Uterus (tissue), 4 donors: ENCODE data around the gene ADARB2. TPM values are rescaled to one million over a fixed set of nuclear protein-coding genes. Genes with fewer than 3 reads are reported as not detected.

ENCODE experiments used
- DNase-seq, 2 donors: peaks; one replicate each; pipeline ENCODE4 v3.0.0-alpha.2; 2019 to 2020
- H3K27ac ChIP-seq, 2 donors: fragments of 200-600 bp; sonication (generic); 1 replicate in 1 of 2; 2 replicates in 1 of 2; pipeline ENCODE4 v1.5.1; 2016 to 2018
- H3K27me3 ChIP-seq, 2 donors: fragments of 200-600 bp; sonication (generic); one replicate each; pipeline ENCODE4 v1.5.1; 2018 to 2019; ENCODE audit warnings: control low read depth in 1 of 2
- H3K36me3 ChIP-seq, 2 donors: fragments of 200-600 bp; sonication (generic); one replicate each; pipeline ENCODE4 v1.5.1; 2019; ENCODE audit warnings: control low read depth in 1 of 2
- H3K4me1 ChIP-seq, 2 donors: fragments of 200-600 bp; sonication (generic); one replicate each; pipeline ENCODE4 v1.5.1; 2018 to 2019; ENCODE audit warnings: control low read depth in 1 of 2
- H3K4me3 ChIP-seq, 2 donors: fragments of 200-600 bp; sonication (generic); 1 replicate in 1 of 2; 2 replicates in 1 of 2; pipeline ENCODE4 v1.5.1; 2018 to 2019; ENCODE audit warnings: mild to moderate bottlenecking in 1 of 2
- H3K9me3 ChIP-seq, 2 donors: fragments of 200-600 bp; sonication (generic); one replicate each; pipeline ENCODE4 v1.5.1; 2019; ENCODE audit warnings: control low read depth in 1 of 2
- CTCF ChIP-seq, 4 experiments: fragments of 200-600 bp in 2 of 4; fragments of 450-650 bp in 2 of 4; sonication (generic) in 2 of 4; IDR thresholded peaks; one replicate each; pipeline ENCODE4 v1.5.1; 2016 to 2019; ENCODE audit warnings: antibody characterized with exemption in 4 of 4, mild to moderate bottlenecking in 2 of 4, moderate library complexity in 1 of 4
- POLR2A ChIP-seq, 2 donors: fragments of 450-650 bp; IDR thresholded peaks; one replicate each; pipeline ENCODE4 v1.6.1; 2016; ENCODE audit warnings: antibody characterized with exemption in 2 of 2, mild to moderate bottlenecking in 1 of 2, moderate library complexity in 1 of 2
- intact Hi-C: fragments of 100-400 bp; cut with DNase I; formaldehyde crosslinking; loops from one replicate; pipeline ENCODE4 v1.15.1; 2023; ENCODE audit warnings: low total_unique reads
- total RNA-seq, 4 donors: library from RNA; depleted of rRNA in 3 of 4; stranded (reverse); fragments of >200 nt in 3 of 4; gene quantifications; one replicate each; pipeline versions ENCODE4 v1.1.0 to v1.2.4, GENCODE V29; 2014 to 2023
- donor health status: DM: yes; HTN: yes; CAD: no.

ADARB2 gene
- total RNA-seq, 4 donors from 2014 or later: 0.76 to 2.6 (median 2.0) TPM; not detected in 1

GRCh38 chr10:1515121-1515779, 222.1 kb downstream of the ADARB2 start:
- TF ChIP-seq CTCF (IDR thresholded peaks at IDR 0.05) (no peak), POLR2A (IDR thresholded peaks at IDR 0.05) (no peak)
- H3K9me3 ChIP-seq: no peaks in the 10 kb centered on the region
- H3K36me3 ChIP-seq: no peaks in the 10 kb centered on the region
- no peak for DNase-seq
- no peak overlapping the region for H3K27ac ChIP-seq
- no peaks in the 10 kb centered on the region for H3K27me3 ChIP-seq
- H3K4me1 ChIP-seq: no peaks in the 10 kb centered on the region
- no peak overlapping the region for H3K4me3 ChIP-seq
- intact Hi-C loops: no loop called here

GRCh38 chr10:1514681-1515080, 222.6 kb downstream of the ADARB2 start:
- no peak overlapping the region for H3K4me3 ChIP-seq
- no peak for DNase-seq
- H3K27ac ChIP-seq: no peak overlapping the region
- H3K4me1 ChIP-seq: no peaks in the 10 kb centered on the region
- no peaks in the 10 kb centered on the region for H3K36me3 ChIP-seq
- H3K27me3 ChIP-seq: no peaks in the 10 kb centered on the region
- intact Hi-C loops: no loop called here
- TF ChIP-seq POLR2A (IDR thresholded peaks at IDR 0.05): no peak
- no peak for TF ChIP-seq CTCF (IDR thresholded peaks at IDR 0.05)
- no peaks in the 10 kb centered on the region for H3K9me3 ChIP-seq

GRCh38 chr10:1513221-1513620, 224.1 kb downstream of the ADARB2 start:
- Histone ChIP-seq H3K27me3 (no peaks in the 10 kb centered on the region), H3K4me3 (no peak overlapping the region), H3K27ac (no peak overlapping the region), H3K36me3 (no peaks in the 10 kb centered on the region), H3K4me1 (no peaks in the 10 kb centered on the region), H3K9me3 (no peaks in the 10 kb centered on the region)
- intact Hi-C loops: no loop called here
- DNase-seq: no peak
- TF ChIP-seq CTCF (IDR thresholded peaks at IDR 0.05): no peak
- TF ChIP-seq POLR2A (IDR thresholded peaks at IDR 0.05): no peak

- intact Hi-C loops: no loop called here
- no peak for DNase-seq
- Histone ChIP-seq H3K36me3 (no peaks in the 10 kb centered on the region), H3K27ac (no peak overlapping the region), H3K4me3 (no peak overlapping the region), H3K4me1 (no peaks in the 10 kb centered on the region), H3K9me3 (no peaks in the 10 kb centered on the region), H3K27me3 (no peaks in the 10 kb centered on the region)
- TF ChIP-seq POLR2A (IDR thresholded peaks at IDR 0.05): no peak
Observed at GRCh38 chr10:1509011-1509530, 228.3 kb downstream of the ADARB2 start.

- no peak overlapping the region for H3K4me3 ChIP-seq
- H3K4me1 ChIP-seq: no peaks in the 10 kb centered on the region
- no peaks in the 10 kb centered on the region for H3K27me3 ChIP-seq
- H3K27ac ChIP-seq: no peak overlapping the region
- H3K36me3 ChIP-seq: no peaks in the 10 kb centered on the region
- no peak for TF ChIP-seq CTCF (IDR thresholded peaks at IDR 0.05)
- TF ChIP-seq POLR2A (IDR thresholded peaks at IDR 0.05): no peak
- intact Hi-C loops: no loop called here
- H3K9me3 ChIP-seq: no peaks in the 10 kb centered on the region
- no peak for DNase-seq
Observed at GRCh38 chr10:1508096-1508495, 229.2 kb downstream of the ADARB2 start.
